Osteoblast (primary cell): ENCODE data around the gene ABLIM2. TPM values are rescaled to one million over a fixed set of nuclear protein-coding genes. Genes with fewer than 3 reads are reported as not detected.
A peak's percentile ranks its signal among the peaks of the same experiment; 100 is the strongest.

Source experiments
- DNase-seq: peaks from one replicate; pipeline ENCODE4 v3.0.0; 2011; ENCODE audit warnings: low spot score, mixed read lengths; ENCODE audit not compliant: insufficient read length; ENCODE audit errors: missing footprints
- H2AFZ ChIP-seq: 2 replicates; pipeline ENCODE4 v1.6.0; 2011; ENCODE audit warnings: mild to moderate bottlenecking, low read length
- H3K27ac ChIP-seq: 2 replicates; pipeline ENCODE4 v1.5.1; 2011; ENCODE audit warnings: mild to moderate bottlenecking, low read depth, low read length, moderate library complexity
- H3K27me3 ChIP-seq: 2 replicates; pipeline ENCODE4 v1.6.0; 2012; ENCODE audit warnings: mild to moderate bottlenecking, control low read depth, inconsistent platforms, low read length, moderate library complexity; ENCODE audit not compliant: insufficient read depth
- H3K36me3 ChIP-seq: 2 replicates; pipeline ENCODE4 v1.5.1; 2011; ENCODE audit warnings: mild to moderate bottlenecking, low read length, control low read depth, moderate library complexity; ENCODE audit not compliant: insufficient read depth
- H3K4me1 ChIP-seq: 2 replicates; pipeline ENCODE4 v1.5.1; 2011; ENCODE audit warnings: mild to moderate bottlenecking, low read length, control low read depth, moderate library complexity; ENCODE audit not compliant: insufficient read depth
- H3K4me2 ChIP-seq: 2 replicates; pipeline ENCODE4 v1.6.0; 2011; ENCODE audit warnings: mild to moderate bottlenecking, low read length; ENCODE audit not compliant: insufficient read depth
- H3K4me3 ChIP-seq: fragments of 200-600 bp; sonication (generic); 3 replicates; pipeline ENCODE4 v1.5.1; 2012; ENCODE audit warnings: mild to moderate bottlenecking, low read length, inconsistent platforms; ENCODE audit not compliant: insufficient read depth
- H3K79me2 ChIP-seq: 2 replicates; pipeline ENCODE4 v1.6.0; 2012; ENCODE audit warnings: mild to moderate bottlenecking, low read length, control low read depth, inconsistent platforms; ENCODE audit not compliant: insufficient read depth
- H3K9me3 ChIP-seq: 2 replicates; pipeline ENCODE4 v1.5.1; 2011; ENCODE audit warnings: low read depth, low read length, control low read depth
- H4K20me1 ChIP-seq: 2 replicates; pipeline ENCODE4 v1.6.0; 2012; ENCODE audit warnings: mild to moderate bottlenecking, low read length, control low read depth; ENCODE audit not compliant: insufficient read depth
- CTCF ChIP-seq: IDR thresholded peaks from 2 replicates; pipeline ENCODE4 v1.5.1; 2011; ENCODE audit warnings: mild to moderate bottlenecking, low read depth, low read length, moderate library complexity; ENCODE audit errors: extremely low read depth
- total RNA-seq: library from RNA; depleted of rRNA; stranded (reverse); fragments of >200 nt; gene quantifications from 2 replicates; pipeline ENCODE4 v1.2.3, GENCODE V29; 2012

Gene ABLIM2
- total RNA-seq, 1 donor = 0.36 TPM

DNA sequence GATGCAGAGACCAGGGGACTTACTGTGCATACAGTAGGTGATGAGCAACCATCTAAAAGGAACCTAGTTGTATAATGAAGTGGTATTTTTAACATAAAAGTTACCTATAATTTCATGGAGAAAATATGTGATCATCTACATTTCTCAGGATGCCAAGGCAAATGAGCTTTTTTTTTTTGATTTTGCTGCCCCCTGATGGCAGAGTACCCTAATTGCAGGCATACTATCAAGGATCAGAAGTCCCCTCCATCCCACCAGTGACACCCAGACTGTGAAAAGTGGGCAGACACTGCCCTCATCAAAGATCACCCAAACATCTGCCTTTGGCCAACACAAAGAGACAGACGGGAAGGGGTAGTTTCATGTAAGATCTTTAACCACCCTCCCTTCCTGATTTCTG is 9.6 kb upstream of the ABLIM2 start:
- peak; percentile 38 for TF ChIP-seq CTCF
- Histone ChIP-seq H3K4me3 (no peak overlapping the region), H3K27ac (no peak overlapping the region), H3K79me2 (no peaks in the 10 kb centered on the region), H3K27me3 (peaks cover 21% of the 10 kb centered on the region), H2AFZ (no peak overlapping the region), H4K20me1 (no peaks in the 10 kb centered on the region), H3K4me2 (no peak overlapping the region), H3K36me3 (no peaks in the 10 kb centered on the region), H3K4me1 (no peaks in the 10 kb centered on the region), H3K9me3 (peaks cover 6% of the 10 kb centered on the region)
- DNase-seq = no peak

DNA sequence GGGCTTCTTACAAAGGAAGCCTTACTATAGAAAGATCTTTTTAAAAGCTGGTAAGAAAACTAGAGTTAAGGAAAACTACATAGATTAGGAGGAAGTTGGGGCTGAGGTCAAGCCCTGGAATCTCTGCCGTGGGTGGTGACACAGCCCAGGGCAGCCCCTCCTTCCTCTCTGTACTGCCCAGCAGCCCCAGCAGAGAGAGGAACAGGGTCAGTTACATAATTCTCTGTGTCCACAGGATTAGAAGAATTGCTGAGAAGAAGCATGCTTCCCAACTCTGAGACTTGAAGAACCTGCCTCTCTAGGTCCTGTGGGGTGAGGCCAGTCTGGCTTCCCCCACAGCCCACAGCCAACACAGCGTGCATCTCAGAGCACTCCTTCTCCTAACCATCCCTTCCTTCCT is 9.2 kb upstream of the ABLIM2 start:
- Histone ChIP-seq H3K4me2 (no peak overlapping the region), H3K27ac (no peak overlapping the region), H3K4me1 (no peaks in the 10 kb centered on the region), H2AFZ (no peak overlapping the region), H3K9me3 (peaks cover 6% of the 10 kb centered on the region), H3K36me3 (no peaks in the 10 kb centered on the region), H3K4me3 (no peak overlapping the region), H3K79me2 (no peaks in the 10 kb centered on the region), H3K27me3 (peaks cover 21% of the 10 kb centered on the region), H4K20me1 (no peaks in the 10 kb centered on the region)
- peak; percentile 73 for DNase-seq
- TF ChIP-seq CTCF = no peak

- no peaks in the 10 kb centered on the region for H4K20me1 ChIP-seq
- no peak overlapping the region for H2AFZ ChIP-seq
- no peak overlapping the region for H3K4me3 ChIP-seq
- no peaks in the 10 kb centered on the region for H3K4me1 ChIP-seq
- H3K79me2 ChIP-seq = no peaks in the 10 kb centered on the region
- H3K27ac ChIP-seq = no peak overlapping the region
- peaks cover 21% of the 10 kb centered on the region for H3K27me3 ChIP-seq
- peak; percentile 58 for DNase-seq
- H3K4me2 ChIP-seq = no peak overlapping the region
- H3K36me3 ChIP-seq = no peaks in the 10 kb centered on the region
- peaks cover 6% of the 10 kb centered on the region for H3K9me3 ChIP-seq
- no peak for TF ChIP-seq CTCF
Measured at GRCh38 chr4:8167291-8167690, 8.7 kb upstream of the ABLIM2 start.

DNA sequence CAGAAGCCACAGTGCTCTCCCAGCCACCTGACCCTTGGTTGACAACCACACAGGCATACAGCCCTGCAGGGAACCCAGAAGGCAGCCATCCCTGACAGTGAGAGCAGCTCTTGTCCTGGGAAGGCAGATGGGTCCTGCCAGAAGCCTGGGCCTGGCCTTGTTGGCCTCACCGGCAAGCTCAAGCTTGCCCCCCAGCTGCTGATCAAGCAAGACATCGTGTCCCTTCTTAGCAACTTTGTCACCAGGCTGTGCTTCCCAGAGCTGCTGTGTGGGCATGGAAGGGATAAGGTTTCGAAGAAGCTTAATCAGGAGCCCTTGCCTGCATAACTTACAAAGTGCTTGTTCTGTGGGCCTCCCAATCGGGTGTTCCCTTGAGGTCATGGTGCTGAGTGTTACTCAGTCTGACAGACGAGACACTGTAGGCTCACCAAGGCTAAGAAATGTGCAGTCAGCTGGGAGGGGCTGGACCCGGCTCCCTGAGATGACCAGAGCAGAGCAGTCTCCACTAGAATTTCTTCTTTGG is 6.8 kb upstream of the ABLIM2 start:
- Histone ChIP-seq H2AFZ (no peak overlapping the region), H3K79me2 (no peaks in the 10 kb centered on the region), H3K4me1 (no peaks in the 10 kb centered on the region), H3K27ac (no peak overlapping the region), H3K9me3 (peaks cover 6% of the 10 kb centered on the region), H3K4me2 (no peak overlapping the region), H3K27me3 (peaks cover 21% of the 10 kb centered on the region), H3K4me3 (no peak overlapping the region), H4K20me1 (no peaks in the 10 kb centered on the region), H3K36me3 (no peaks in the 10 kb centered on the region)
- peak; percentile 66 for DNase-seq
- TF ChIP-seq CTCF = no peak
